ENCODE data around the gene B4GAT1.

GRCh38 chr11:66317723-66318599 lies 29.5 kb downstream of the B4GAT1 start:
- no peak for TF ChIP-seq CTCF (CRISPR knock-in tag; IDR thresholded peaks at IDR 0.05)
- no peak for TF ChIP-seq KAT2B (IDR thresholded peaks at IDR 0.05; ENCODE audit: borderline replicate concordance, low read depth, low read length)
- TF ChIP-seq ZBTB33 (CRISPR knock-in tag; IDR thresholded peaks at IDR 0.05) = no peak
- TF ChIP-seq FOSL1 (CRISPR knock-in tag; IDR thresholded peaks at IDR 0.05; ENCODE audit: borderline replicate concordance) = no peak
- no peak for TF ChIP-seq ZNF33B (CRISPR knock-in tag; IDR thresholded peaks at IDR 0.05)
